DMS53 (cell line): ENCODE data around the gene CYP26C1.
A peak's percentile ranks its signal among the peaks of the same experiment; 100 is the strongest.

Source experiments
- DNase-seq: peaks from one replicate; lab custom pipeline; 2025; lab: John Stamatoyannopoulos, UW

CYP26C1 gene

GRCh38 chr10:93115661-93116383, 55.2 kb downstream of the CYP26C1 start:
- peak; percentile 84 for DNase-seq
